ENCODE data around the gene SORCS1. TPM values are rescaled to one million over a fixed set of nuclear protein-coding genes. Genes with fewer than 3 reads are reported as not detected.

SORCS1 gene
- total RNA-seq, 1 donor = not detected

DNA sequence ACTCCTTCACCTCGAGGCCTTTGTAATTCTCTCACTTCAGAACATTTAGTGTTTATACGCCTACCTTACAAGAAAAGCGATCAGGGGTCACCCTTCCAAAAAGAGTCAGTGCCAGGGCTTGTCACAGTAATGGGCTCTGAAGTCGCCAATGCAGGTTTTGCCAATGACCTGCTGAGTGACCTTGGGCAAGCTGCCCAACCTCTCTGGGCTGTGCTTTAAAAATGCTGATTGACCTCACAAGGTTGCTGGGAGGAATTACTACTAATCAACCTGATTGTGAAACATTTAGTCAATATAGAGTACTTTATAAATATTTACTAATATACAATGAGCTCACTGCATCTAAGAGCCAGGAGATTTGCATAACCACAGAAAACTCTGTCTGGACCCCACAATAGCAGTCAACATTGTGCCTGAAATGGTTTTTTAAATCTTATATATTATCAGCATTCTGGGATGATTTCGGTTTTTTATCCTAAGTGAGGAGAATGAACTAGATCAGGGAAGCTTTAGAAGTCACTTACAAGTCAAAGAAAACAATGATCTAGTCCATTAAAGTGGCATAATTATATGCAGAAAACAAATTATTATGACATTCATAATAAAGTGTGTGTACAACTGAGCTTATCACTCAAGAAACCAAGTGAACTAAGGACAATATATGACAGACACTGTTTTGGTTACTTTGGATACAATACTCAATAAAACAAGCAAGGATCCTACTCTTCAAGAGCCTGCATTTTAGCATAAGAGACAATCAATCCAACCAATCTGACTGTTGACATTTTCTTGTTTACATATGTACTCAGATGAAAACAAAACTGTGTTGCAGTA is 290.5 kb downstream of the SORCS1 start:
- DNase-seq (ENCODE audit: low read depth) = no peak
- H3K4me3 ChIP-seq (ENCODE audit: low read depth, low read length) = no peak overlapping the region
- TF ChIP-seq, protein P1, sequence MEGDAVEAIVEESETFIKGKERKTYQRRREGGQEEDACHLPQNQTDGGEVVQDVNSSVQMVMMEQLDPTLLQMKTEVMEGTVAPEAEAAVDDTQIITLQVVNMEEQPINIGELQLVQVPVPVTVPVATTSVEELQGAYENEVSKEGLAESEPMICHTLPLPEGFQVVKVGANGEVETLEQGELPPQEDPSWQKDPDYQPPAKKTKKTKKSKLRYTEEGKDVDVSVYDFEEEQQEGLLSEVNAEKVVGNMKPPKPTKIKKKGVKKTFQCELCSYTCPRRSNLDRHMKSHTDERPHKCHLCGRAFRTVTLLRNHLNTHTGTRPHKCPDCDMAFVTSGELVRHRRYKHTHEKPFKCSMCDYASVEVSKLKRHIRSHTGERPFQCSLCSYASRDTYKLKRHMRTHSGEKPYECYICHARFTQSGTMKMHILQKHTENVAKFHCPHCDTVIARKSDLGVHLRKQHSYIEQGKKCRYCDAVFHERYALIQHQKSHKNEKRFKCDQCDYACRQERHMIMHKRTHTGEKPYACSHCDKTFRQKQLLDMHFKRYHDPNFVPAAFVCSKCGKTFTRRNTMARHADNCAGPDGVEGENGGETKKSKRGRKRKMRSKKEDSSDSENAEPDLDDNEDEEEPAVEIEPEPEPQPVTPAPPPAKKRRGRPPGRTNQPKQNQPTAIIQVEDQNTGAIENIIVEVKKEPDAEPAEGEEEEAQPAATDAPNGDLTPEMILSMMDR (IDR thresholded peaks at IDR 0.05; ENCODE audit: insufficient read depth, low read depth, low read length) = no peak

DNA sequence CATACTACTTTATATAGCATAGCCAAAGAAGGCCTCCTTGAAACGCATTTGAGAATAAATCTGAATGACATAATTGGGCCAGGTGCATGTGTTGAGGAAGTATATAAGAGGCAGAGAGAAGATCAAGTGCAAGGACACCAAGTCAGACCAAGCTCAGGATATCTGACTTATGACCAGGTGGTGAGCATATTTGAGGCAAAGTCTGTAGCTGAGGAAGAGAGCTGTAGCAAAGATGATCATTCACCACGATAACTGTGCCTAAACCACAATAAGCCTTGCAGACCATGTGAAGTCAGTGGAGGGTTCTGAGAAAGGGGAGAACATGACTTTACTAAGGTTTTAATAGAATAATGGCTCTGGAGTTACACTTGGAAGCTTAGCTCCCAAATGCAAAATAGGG is 292.3 kb downstream of the SORCS1 start:
- TF ChIP-seq, protein P1 (IDR thresholded peaks at IDR 0.05; ENCODE audit: insufficient read depth, low read depth, low read length) = no peak
- no peak for DNase-seq (ENCODE audit: low read depth)

DNA sequence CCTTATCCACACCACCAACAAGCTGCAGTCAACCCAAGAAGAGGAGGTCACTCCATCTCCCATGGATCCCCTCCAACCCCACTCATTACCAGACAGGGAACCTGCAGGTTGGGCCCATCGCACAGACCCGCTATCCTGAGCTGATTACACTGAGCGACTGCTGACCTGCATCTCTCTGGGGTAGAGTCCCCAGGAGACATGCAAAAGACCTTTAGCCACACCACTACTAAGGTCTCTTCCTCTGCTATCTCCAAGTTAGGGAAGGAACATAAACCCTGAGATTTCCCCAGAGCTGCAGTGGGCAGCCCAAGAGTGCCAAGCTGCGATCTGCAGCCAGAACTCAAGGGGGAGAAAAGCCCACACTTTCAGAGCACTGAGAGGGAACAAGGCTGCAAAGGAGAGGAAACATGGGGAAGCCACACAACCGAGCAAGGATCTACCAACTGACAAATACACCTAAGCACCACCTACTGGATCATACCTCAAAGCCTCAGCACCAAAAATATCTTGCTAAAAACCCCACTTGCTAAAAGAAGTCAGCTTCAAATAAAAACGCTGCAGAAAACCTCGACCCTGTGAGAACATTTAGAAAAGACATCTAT is 298.2 kb downstream of the SORCS1 start:
- no peak for DNase-seq (ENCODE audit: low read depth)
- no peak overlapping the region for H3K4me3 ChIP-seq (ENCODE audit: low read depth, low read length)
- TF ChIP-seq, protein P1 (IDR thresholded peaks at IDR 0.05; ENCODE audit: insufficient read depth, low read depth, low read length) = no peak

More for the DNA sequence above, 292.3 kb downstream of the SORCS1 start:
- H3K4me3 ChIP-seq (ENCODE audit: low read depth, low read length) = no peak overlapping the region

DNA sequence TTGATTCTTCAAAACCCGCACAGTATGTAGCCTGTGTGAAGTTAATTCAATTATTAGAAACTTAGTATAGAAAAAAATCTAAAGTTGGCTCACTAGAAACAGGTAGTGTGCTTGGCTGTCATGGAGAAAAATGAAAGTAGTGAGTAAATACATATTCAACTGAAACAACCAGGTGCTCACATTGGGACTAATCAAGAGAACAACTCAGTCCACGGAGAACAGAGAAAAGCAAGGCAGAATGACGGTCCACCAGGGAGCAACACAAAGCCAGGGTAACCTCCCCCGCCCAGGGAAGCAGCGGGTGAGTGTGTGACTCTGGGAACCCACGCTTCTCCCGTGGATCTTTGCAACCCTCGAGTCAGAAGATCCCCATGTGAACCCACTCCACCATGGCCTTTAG is 300.5 kb downstream of the SORCS1 start:
- TF ChIP-seq, protein P1 (IDR thresholded peaks at IDR 0.05; ENCODE audit: insufficient read depth, low read depth, low read length) = no peak
- H3K4me3 ChIP-seq (ENCODE audit: low read depth, low read length) = no peak overlapping the region
- DNase-seq (ENCODE audit: low read depth) = no peak

DNA sequence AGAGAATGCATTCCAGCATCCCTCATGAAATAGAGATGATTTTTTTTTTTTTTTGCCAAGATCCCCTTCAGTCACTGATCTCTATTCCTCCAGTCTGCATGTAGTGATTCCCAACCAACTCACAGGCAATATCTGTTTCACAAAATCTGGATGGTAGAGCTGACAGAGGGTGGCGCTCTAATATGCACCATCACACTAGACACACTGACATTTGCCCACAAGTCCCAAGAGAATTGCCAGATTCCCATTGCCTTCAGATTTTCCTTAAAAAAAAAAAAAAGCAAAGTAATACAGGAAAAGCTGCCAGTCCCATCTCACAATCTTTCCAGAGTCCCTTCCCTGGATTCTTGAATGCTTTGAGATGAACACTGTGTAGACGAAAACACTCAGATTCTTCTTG is 301.0 kb downstream of the SORCS1 start:
- TF ChIP-seq, protein P1 (IDR thresholded peaks at IDR 0.05; ENCODE audit: insufficient read depth, low read depth, low read length) = no peak
- DNase-seq (ENCODE audit: low read depth) = no peak
- H3K4me3 ChIP-seq (ENCODE audit: low read depth, low read length) = no peak overlapping the region

DNA sequence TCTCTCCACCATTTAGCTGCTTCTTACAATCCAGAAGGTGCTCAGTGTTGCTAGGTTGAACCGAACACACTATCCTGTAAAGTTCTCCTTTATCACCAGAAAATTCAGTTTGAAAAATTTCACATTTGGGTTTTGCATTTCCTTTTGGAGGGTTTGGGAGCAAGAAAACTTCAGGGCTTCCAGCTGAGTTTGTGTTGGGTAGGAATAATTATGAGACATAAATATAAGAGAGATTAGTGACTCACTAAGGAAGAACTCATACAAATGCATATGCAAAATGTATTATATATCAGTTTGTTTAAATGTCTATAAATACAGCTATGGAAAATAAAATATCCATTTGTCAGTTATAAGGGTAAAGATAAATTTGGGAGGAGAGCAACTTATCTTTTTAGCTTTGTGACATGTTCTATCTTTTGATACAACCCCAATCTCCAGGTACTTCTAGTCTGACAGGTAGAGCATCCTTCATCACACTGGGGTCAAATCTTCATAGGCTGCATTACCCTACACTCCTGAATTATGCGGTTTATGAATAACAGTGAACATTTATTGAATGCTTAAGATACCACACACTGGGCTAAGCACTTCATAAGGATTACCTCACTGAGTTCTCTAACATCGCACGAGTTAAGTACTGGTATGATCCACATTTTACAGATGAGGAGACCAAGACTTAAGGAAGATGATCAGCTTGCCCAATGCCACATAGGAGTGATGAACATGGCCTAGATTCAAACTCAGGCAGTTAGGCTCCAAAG is 304.4 kb downstream of the SORCS1 start:
- DNase-seq (ENCODE audit: low read depth) = no peak
- no peak overlapping the region for H3K4me3 ChIP-seq (ENCODE audit: low read depth, low read length)
- TF ChIP-seq, protein P1 (IDR thresholded peaks at IDR 0.05; ENCODE audit: insufficient read depth, low read depth, low read length) = no peak
